GM12878 (cell line): ENCODE measurements around the gene RNU1-2. TPM values are rescaled to one million over a fixed set of nuclear protein-coding genes. Genes with fewer than 3 reads are reported as not detected.
A peak's percentile ranks its signal among the peaks of the same experiment; 100 is the strongest.

Experiments used
- ATAC-seq: fragments of 200-7000 bp; cut with Tn5 transposase; 3 replicates; pipeline ENCODE4 v1.9.1; 2020; ENCODE audit warnings: mild to moderate bottlenecking, moderate library complexity
- BruUV-seq: library from RNA; stranded (reverse); fragments of 400-500 nt; replicated peaks from 2 replicates; lab custom pipeline; 2021; lab: Mats Ljungman, UMichigan
- CTCF ChIA-PET: fragments of 300-600 bp; sonication (Branson Sonifier 250); formaldehyde crosslinking; extraction: SDS; loops from one replicate; lab custom pipeline; 2021; ENCODE audit warnings: inconsistent platforms; lab: Yijun Ruan, JAX
- POLR2A ChIA-PET: fragments of 350-600 bp; formaldehyde crosslinking; extraction: SDS; loops from one replicate; lab custom pipeline; 2021; ENCODE audit warnings: inconsistent platforms; lab: Charles Lee
- RAD21 ChIA-PET: fragments of 300-600 bp; sonication (Branson Sonifier 250); formaldehyde crosslinking; loops from one replicate; lab custom pipeline; 2023; ENCODE audit warnings: antibody characterized with exemption; ENCODE audit not compliant: unreplicated experiment; lab: Charles Lee
- SMC1A ChIA-PET: fragments of 300-600 bp; sonication (Branson Sonifier 250); formaldehyde crosslinking; loops from one replicate; lab custom pipeline; 2023; ENCODE audit not compliant: unreplicated experiment, uncharacterized antibody; lab: Charles Lee
- DNase-seq: peaks from one replicate; pipeline ENCODE4 v3.0.0-alpha.2; 2011; ENCODE audit warnings: low read depth, low spot score
- FAIRE-seq: peaks from 3 replicates; lab custom pipeline; 2011; peaks lifted over from hg19 to GRCh38; lab: Jason Lieb, UNC
- H2AFZ ChIP-seq: 2 replicates; pipeline ENCODE4 v1.6.0; 2011; ENCODE audit warnings: low read depth, low read length, control low read depth; ENCODE audit not compliant: control insufficient read depth
- H3K27ac ChIP-seq: 2 replicates; pipeline ENCODE4 v1.5.1; 2011; ENCODE audit warnings: control low read depth; ENCODE audit not compliant: control insufficient read depth, insufficient read depth
- H3K27me3 ChIP-seq, 2 experiments: replicated peaks in 1 of 2; 2 replicates each; pipeline versions ENCODE4 v1.6.0 to v1.6.1; 2011; ENCODE audit warnings: low read length in 1 of 2; ENCODE audit not compliant: control insufficient read depth in 2 of 2, insufficient read depth in 2 of 2
- H3K36me3 ChIP-seq, 2 experiments: 2 replicates each; pipeline ENCODE4 v1.5.1; 2011; ENCODE audit warnings: low read length in 1 of 2; ENCODE audit not compliant: control insufficient read depth in 2 of 2, insufficient read depth in 2 of 2
- H3K4me1 ChIP-seq: 2 replicates; pipeline ENCODE4 v1.6.1; 2011; ENCODE audit warnings: mild to moderate bottlenecking, low read length, moderate library complexity, mixed read lengths; ENCODE audit not compliant: control insufficient read depth, insufficient read depth
- H3K4me2 ChIP-seq: 2 replicates; pipeline ENCODE4 v1.6.0; 2011; ENCODE audit warnings: control low read depth; ENCODE audit not compliant: control insufficient read depth, insufficient read depth
- H3K4me3 ChIP-seq: fragments of 200-600 bp; sonication (generic); 2 replicates; pipeline ENCODE4 v1.5.1; 2016
- H3K79me2 ChIP-seq: 2 replicates; pipeline ENCODE4 v1.6.0; 2011; ENCODE audit warnings: low read length; ENCODE audit not compliant: control insufficient read depth, insufficient read depth
- H3K9ac ChIP-seq: 2 replicates; pipeline ENCODE4 v1.8.0; 2011; ENCODE audit warnings: low read length, control low read depth, mixed read lengths; ENCODE audit not compliant: control insufficient read depth, insufficient read depth
- H3K9me3 ChIP-seq: replicated peaks from 3 replicates; pipeline ENCODE4 v1.5.1; 2011; ENCODE audit warnings: mild to moderate bottlenecking, low read length; ENCODE audit not compliant: control insufficient read depth, insufficient read depth
- H4K20me1 ChIP-seq: 2 replicates; pipeline ENCODE4 v1.6.0; 2011; ENCODE audit not compliant: control insufficient read depth, insufficient read depth
- ELK1 ChIP-seq: IDR thresholded peaks from 2 replicates; pipeline ENCODE4 v1.6.1; 2012; ENCODE audit warnings: low read depth, low read length, improper control_type of control experiment
- ESRRA ChIP-seq: IDR thresholded peaks from 2 replicates; pipeline ENCODE4 v1.6.1; 2012; ENCODE audit warnings: mild to moderate bottlenecking, low read length, improper control_type of control experiment
- IKZF2 ChIP-seq, 2 experiments: fragments of 450-650 bp; IDR thresholded peaks; 2 replicates each; pipeline ENCODE4 v1.6.1; 2017; ENCODE audit warnings: mild to moderate bottlenecking in 2 of 2, moderate library complexity in 2 of 2
- MTA2 ChIP-seq: fragments of 450-650 bp; IDR thresholded peaks from 2 replicates; pipeline ENCODE4 v1.6.1; 2016; ENCODE audit warnings: low read depth, mild to moderate bottlenecking, moderate library complexity
- NR2C2 ChIP-seq: IDR thresholded peaks from 2 replicates; pipeline ENCODE4 v1.6.1; 2011; ENCODE audit warnings: borderline replicate concordance, low read depth; ENCODE audit not compliant: control insufficient read depth, insufficient read length
- RAD51 ChIP-seq: fragments of 450-650 bp; IDR thresholded peaks from 2 replicates; pipeline ENCODE4 v1.6.1; 2016; ENCODE audit warnings: moderate library complexity, mild to moderate bottlenecking, inconsistent platforms
- TARDBP ChIP-seq: IDR thresholded peaks from 2 replicates; pipeline ENCODE4 v1.6.1; 2016; ENCODE audit warnings: borderline replicate concordance
- TCF7 ChIP-seq: IDR thresholded peaks from 2 replicates; pipeline ENCODE4 v1.6.1; 2014; ENCODE audit warnings: antibody characterized with exemption, borderline replicate concordance
- ZNF592 ChIP-seq: fragments of 450-650 bp; IDR thresholded peaks from 2 replicates; pipeline ENCODE4 v1.6.1; 2017; ENCODE audit warnings: mild to moderate bottlenecking, moderate library complexity
- ZZZ3 ChIP-seq: IDR thresholded peaks from 2 replicates; pipeline ENCODE4 v1.6.1; 2011; ENCODE audit warnings: low read depth; ENCODE audit not compliant: control insufficient read depth, insufficient read length
- WGBS: methylation state at CpG from one replicate; pipeline ENCODE4 v1.1.6; 2016; ENCODE audit warnings: low lambda C conversion rate; ENCODE audit not compliant: insufficient replicate concordance, insufficient coverage; ENCODE audit errors: missing lambda C conversion rate; 5-methylcytosine and 5-hydroxymethylcytosine counted together
- in situ Hi-C: fragments of 300-500 bp; cut with MboI; formaldehyde crosslinking; loops from 9 replicates; pipeline ENCODE4 v1.14.3; 2018; ENCODE audit warnings: mixed read lengths
- intact Hi-C: fragments of 100-400 bp; cut with micrococcal nuclease; formaldehyde crosslinking; loops from one replicate; pipeline ENCODE4 v1.14.2; 2022; ENCODE audit not compliant: unreplicated experiment
- polyA plus RNA-seq, 11 experiments: library from polyadenylated mRNA; depleted of rRNA in 4 of 11; unstranded in 6 of 11; stranded (reverse) in 5 of 11; fragments of >200 nt; fragmentation: Nextera tagmentation in 4 of 11; fragmentation: Illumina TruSeq in 1 of 11; extraction: Ambion mirVana in 4 of 11; extraction: Trizol in 1 of 11; gene quantifications; 1 replicate in 1 of 11; 2 replicates in 10 of 11; pipeline versions ENCODE4 v1.2.1 to v1.2.3, GENCODE V29; 2011 to 2016; ENCODE audit warnings: inconsistent platforms in 2 of 11, missing spikeins in 2 of 11, low read depth in 1 of 11
- total RNA-seq, 4 experiments: library from RNA; depleted of rRNA in 3 of 4; stranded (reverse); fragments of >200 nt in 3 of 4; fragmentation: Illumina TruSeq in 1 of 4; extraction: Trizol in 1 of 4; gene quantifications; 2 replicates each; pipeline versions ENCODE4 v1.2.1 to v1.2.3, GENCODE V29; 2013 to 2021

The RNU1-2 gene
- total and polyA plus RNA-seq, 10 of the 15 experiments (the other 5 are each of a cell fraction or from before 2014, with no cell fraction given), result under 0.01 to 20,946 (median 4.7) TPM; not detected in 2

GRCh38 chr1:16913181-16913832 is 17.5 kb downstream of the RNU1-2 start:
- H3K27ac ChIP-seq, result no peak overlapping the region
- TF ChIP-seq IKZF2 (IDR thresholded peaks at IDR 0.05), result no peak
- no peak for TF ChIP-seq ELK1
- no peak for TF ChIP-seq ZNF592
- no peak for TF ChIP-seq TCF7
- no peak for TF ChIP-seq MTA2
- no peak for TF ChIP-seq NR2C2
- no peak for TF ChIP-seq ZZZ3
- no peak for TF ChIP-seq TARDBP
- TF ChIP-seq ESRRA, result no peak
- TF ChIP-seq RAD51, result no peak
- TF ChIP-seq, all 136 proteins: peak for 0
- intact Hi-C loops (no loop called here), in situ Hi-C loops (no loop called here)
- POLR2A ChIA-PET, result no interaction called here
- Histone ChIP-seq H3K27me3 (peaks cover 0 to 2% of the 10 kb centered on the region in 2 experiments; a peak in 1 of 4 replicates), H3K4me1 (peaks cover 3% of the 10 kb centered on the region; the same call in 1 of the 2 replicates), H3K4me2 (peak overlapping the region; percentile 87), H2AFZ (peak overlapping the region; percentile 64; the same call in 1 of the 2 replicates), H3K79me2 (no peaks in the 10 kb centered on the region), H4K20me1 (no peaks in the 10 kb centered on the region), H3K36me3 (no peaks in the 10 kb centered on the region), H3K9me3 (no peaks in the 10 kb centered on the region), H3K4me3 (peak overlapping the region; percentile 62; the same call in 1 of the 2 replicates), H3K9ac (no peak overlapping the region)
- FAIRE-seq (no peak), ATAC-seq (no peak), DNase-seq (no peak)
- no TSS peak for BruUV-seq
- CTCF ChIA-PET, result no interaction called here
- 45% methylated on average over 36 of the region's 36 CpGs for WGBS
- SMC1A ChIA-PET, result no interaction called here
- RAD21 ChIA-PET, result no interaction called here
